ENCODE measurements around the gene SCYGR6. TPM values are rescaled to one million over a fixed set of nuclear protein-coding genes. Genes with fewer than 3 reads are reported as not detected.

Gene SCYGR6
- total RNA-seq, 4 donors from 2014 or later = not detected

DNA sequence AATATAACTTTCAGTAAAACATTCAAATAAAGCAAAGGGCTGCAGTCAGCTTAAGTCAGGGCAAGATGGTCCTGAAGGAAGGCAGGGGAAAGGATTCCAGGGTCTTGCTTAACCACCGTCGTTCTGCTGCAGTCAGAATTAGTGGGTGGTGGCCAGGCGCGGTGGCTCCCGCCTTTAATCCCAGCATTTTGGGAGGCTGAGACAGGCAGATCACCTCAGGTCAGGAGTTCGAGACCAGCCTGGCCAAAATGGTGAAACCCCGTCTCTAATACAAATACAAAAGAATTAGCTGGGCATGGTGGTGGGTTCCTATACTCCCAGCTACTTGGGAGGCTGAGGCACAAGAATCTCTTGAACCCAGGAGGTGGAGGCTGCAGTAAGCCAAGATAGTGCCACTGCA lies 13.6 kb downstream of the SCYGR6 start:
- Histone ChIP-seq H3K27ac (no peak overlapping the region), H3K4me3 (no peak overlapping the region), H3K27me3 (no peaks in the 10 kb centered on the region), H3K4me1 (no peaks in the 10 kb centered on the region), H3K9me3 (no peaks in the 10 kb centered on the region), H3K36me3 (no peaks in the 10 kb centered on the region)
- TF ChIP-seq CTCF (IDR thresholded peaks at IDR 0.05) (no peak), POLR2AphosphoS5 (IDR thresholded peaks at IDR 0.05) (no peak)
- WGBS = 84% methylated on average over 7 of the region's 7 CpGs
- no peak for DNase-seq (ENCODE audit: low spot score in 2 of 2)

DNA sequence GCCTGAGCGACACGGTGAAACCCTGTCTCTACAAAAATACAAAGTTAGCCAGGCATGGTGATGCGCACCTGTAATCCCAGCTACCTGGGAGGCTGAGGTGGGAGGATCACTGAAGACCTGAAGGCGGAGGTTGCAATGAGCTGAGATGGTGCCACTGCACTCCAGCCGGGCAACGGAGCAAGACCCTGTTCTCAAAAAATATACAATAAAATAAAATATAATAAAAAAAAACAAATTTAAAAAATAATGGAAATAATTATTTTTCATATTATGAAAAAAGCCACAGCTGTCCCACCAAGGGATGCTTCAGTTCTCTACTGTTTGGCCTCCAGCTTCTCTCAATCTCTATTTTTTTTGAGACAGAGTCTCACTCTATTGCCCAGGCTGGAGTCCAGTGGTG lies 17.2 kb downstream of the SCYGR6 start:
- TF ChIP-seq CTCF (IDR thresholded peaks at IDR 0.05) (no peak), EP300 (IDR thresholded peaks at IDR 0.05) (no peak), POLR2AphosphoS5 (IDR thresholded peaks at IDR 0.05) (no peak), POLR2A (IDR thresholded peaks at IDR 0.05) (no peak)

GRCh38 chr2:227706859-227707258 lies 17.7 kb downstream of the SCYGR6 start:
- Histone ChIP-seq H3K4me3 (no peak overlapping the region), H3K9me3 (no peaks in the 10 kb centered on the region), H3K4me1 (peaks cover 14% of the 10 kb centered on the region), H3K36me3 (no peaks in the 10 kb centered on the region), H3K27ac (no peak overlapping the region), H3K27me3 (no peaks in the 10 kb centered on the region)
- WGBS = 93% methylated on average over 4 of the region's 4 CpGs
- no peak for DNase-seq (ENCODE audit: low spot score in 2 of 2)
- TF ChIP-seq POLR2A (IDR thresholded peaks at IDR 0.05) (no peak), CTCF (IDR thresholded peaks at IDR 0.05) (no peak), EP300 (IDR thresholded peaks at IDR 0.05) (no peak), POLR2AphosphoS5 (IDR thresholded peaks at IDR 0.05) (no peak)

More for the DNA sequence above, 17.2 kb downstream of the SCYGR6 start:
- no peak overlapping the region for H3K4me3 ChIP-seq
- no peaks in the 10 kb centered on the region for H3K27me3 ChIP-seq
- no peak for DNase-seq (ENCODE audit: low spot score in 2 of 2)
- no peaks in the 10 kb centered on the region for H3K9me3 ChIP-seq
- H3K36me3 ChIP-seq = no peaks in the 10 kb centered on the region
- 91% methylated on average over 6 of the region's 6 CpGs for WGBS
- H3K27ac ChIP-seq = no peak overlapping the region
- peaks cover 14% of the 10 kb centered on the region for H3K4me1 ChIP-seq

- Histone ChIP-seq H3K4me3 (no peak overlapping the region), H3K4me1 (peaks cover 14% of the 10 kb centered on the region), H3K27me3 (no peaks in the 10 kb centered on the region), H3K36me3 (no peaks in the 10 kb centered on the region), H3K27ac (no peak overlapping the region), H3K9me3 (no peaks in the 10 kb centered on the region)
- TF ChIP-seq POLR2AphosphoS5 (IDR thresholded peaks at IDR 0.05) (no peak), EP300 (IDR thresholded peaks at IDR 0.05) (no peak), POLR2A (IDR thresholded peaks at IDR 0.05) (no peak), CTCF (IDR thresholded peaks at IDR 0.05) (no peak)
- no peak for DNase-seq (ENCODE audit: low spot score in 2 of 2)
- 56% methylated on average over 3 of the region's 3 CpGs for WGBS
Observed at GRCh38 chr2:227703961-227704360, 20.6 kb downstream of the SCYGR6 start.

GRCh38 chr2:227703280-227703732 lies 21.3 kb downstream of the SCYGR6 start:
- no peaks in the 10 kb centered on the region for H3K27me3 ChIP-seq
- H3K9me3 ChIP-seq = no peaks in the 10 kb centered on the region
- TF ChIP-seq POLR2A (IDR thresholded peaks at IDR 0.05) (no peak), CTCF (IDR thresholded peaks at IDR 0.05) (no peak)
- no peaks in the 10 kb centered on the region for H3K36me3 ChIP-seq
- no peak overlapping the region for H3K4me3 ChIP-seq
- no peak for DNase-seq (ENCODE audit: low spot score in 2 of 2)
- H3K27ac ChIP-seq = no peak overlapping the region
- peaks cover 14% of the 10 kb centered on the region for H3K4me1 ChIP-seq
- WGBS = 50% methylated on average over 4 of the region's 4 CpGs
